Spinal cord (tissue), 10 donors: ENCODE measurements around the gene TOPORS. TPM values are rescaled to one million over a fixed set of nuclear protein-coding genes. Genes with fewer than 3 reads are reported as not detected.

Source experiments
- DNase-seq, 6 donors: peaks; one replicate each; pipeline versions ENCODE4 v3.0.0 to v3.0.0-alpha.2; 2013 to 2015; ENCODE audit warnings: low spot score in 6 of 6, low read depth in 4 of 6
- H3K27ac ChIP-seq: one replicate; pipeline ENCODE4 v1.5.1; 2013; ENCODE audit warnings: low read depth, low read length, control low read depth
- H3K27me3 ChIP-seq: one replicate; pipeline ENCODE4 v1.6.1; 2013; ENCODE audit warnings: low read length; ENCODE audit not compliant: control insufficient read depth, insufficient read depth
- H3K36me3 ChIP-seq: one replicate; pipeline ENCODE4 v1.6.1; 2013; ENCODE audit warnings: low read length; ENCODE audit not compliant: control insufficient read depth, insufficient read depth
- H3K4me1 ChIP-seq: one replicate; pipeline ENCODE4 v1.6.1; 2013; ENCODE audit warnings: low read length; ENCODE audit not compliant: control insufficient read depth, insufficient read depth
- H3K4me3 ChIP-seq: one replicate; pipeline ENCODE4 v1.5.1; 2013; ENCODE audit warnings: low read depth, low read length, control low read depth
- H3K9me3 ChIP-seq: one replicate; pipeline ENCODE4 v1.6.1; 2013; ENCODE audit warnings: low read length; ENCODE audit not compliant: control insufficient read depth, insufficient read depth
- WGBS: methylation state at CpG from one replicate; pipeline ENCODE4 v1.1.5; 2013; ENCODE audit warnings: missing lambda C conversion rate; ENCODE audit not compliant: insufficient coverage; 5-methylcytosine and 5-hydroxymethylcytosine counted together
- polyA plus RNA-seq, 2 donors: library from polyadenylated mRNA; unstranded; fragments of 120-200 nt; gene quantifications; one replicate each; pipeline ENCODE4 v1.2.1, GENCODE V29; 2013; ENCODE audit not compliant: insufficient read length in 2 of 2
- total RNA-seq, 2 donors: library from RNA; depleted of rRNA in 1 of 2; stranded (reverse); fragments of 120-200 nt in 1 of 2; fragments of >200 nt in 1 of 2; gene quantifications; one replicate each; pipeline versions ENCODE4 v1.2.3 to v1.2.4, GENCODE V29; 2013 to 2014
- donor health status: healthy.

The TOPORS gene
- total and polyA plus RNA-seq, 4 donors = 17.1 to 42.3 (median 26.6) TPM

GRCh38 chr9:32523910-32524309 lies 28.5 kb downstream of the TOPORS start:
- H3K4me1 ChIP-seq = peaks cover 9% of the 10 kb centered on the region
- no peaks in the 10 kb centered on the region for H3K9me3 ChIP-seq
- no CpG with 5 or more reads among the region's 1 CpG for WGBS
- H3K27me3 ChIP-seq = no peaks in the 10 kb centered on the region
- H3K27ac ChIP-seq = no peak overlapping the region
- no peaks in the 10 kb centered on the region for H3K36me3 ChIP-seq
- H3K4me3 ChIP-seq = no peak overlapping the region
- no peak for DNase-seq

- Histone ChIP-seq H3K27me3 (no peaks in the 10 kb centered on the region), H3K4me1 (no peaks in the 10 kb centered on the region), H3K4me3 (no peak overlapping the region), H3K27ac (no peak overlapping the region), H3K36me3 (no peaks in the 10 kb centered on the region), H3K9me3 (peaks cover 6% of the 10 kb centered on the region)
- DNase-seq = no peak
- WGBS = no CpG with 5 or more reads among the region's 1 CpG
These were observed 34.1 kb downstream of the TOPORS start for GRCh38 chr9:32518276-32518675.

GRCh38 chr9:32516241-32516640 lies 36.1 kb downstream of the TOPORS start:
- DNase-seq = no peak
- H3K36me3 ChIP-seq = no peaks in the 10 kb centered on the region
- H3K27ac ChIP-seq = no peak overlapping the region
- H3K9me3 ChIP-seq = peaks cover 6% of the 10 kb centered on the region
- no peaks in the 10 kb centered on the region for H3K27me3 ChIP-seq
- H3K4me3 ChIP-seq = no peak overlapping the region
- H3K4me1 ChIP-seq = no peaks in the 10 kb centered on the region

GRCh38 chr9:32508728-32509127 lies 43.7 kb downstream of the TOPORS start:
- no peak for DNase-seq
- Histone ChIP-seq H3K9me3 (no peaks in the 10 kb centered on the region), H3K27ac (no peak overlapping the region), H3K4me1 (no peaks in the 10 kb centered on the region), H3K27me3 (no peaks in the 10 kb centered on the region), H3K4me3 (no peak overlapping the region), H3K36me3 (no peaks in the 10 kb centered on the region)
- WGBS = no CpG with 5 or more reads among the region's 1 CpG

GRCh38 chr9:32503008-32503407 lies 49.4 kb downstream of the TOPORS start:
- Histone ChIP-seq H3K4me3 (no peak overlapping the region), H3K27me3 (no peaks in the 10 kb centered on the region), H3K9me3 (no peaks in the 10 kb centered on the region), H3K27ac (no peak overlapping the region), H3K4me1 (no peaks in the 10 kb centered on the region), H3K36me3 (no peaks in the 10 kb centered on the region)
- WGBS = 37% methylated on average over 3 of the region's 3 CpGs
- no peak for DNase-seq

- Histone ChIP-seq H3K27ac (no peak overlapping the region), H3K4me1 (no peaks in the 10 kb centered on the region), H3K4me3 (no peak overlapping the region), H3K36me3 (no peaks in the 10 kb centered on the region), H3K9me3 (no peaks in the 10 kb centered on the region), H3K27me3 (no peaks in the 10 kb centered on the region)
- DNase-seq = no peak
- WGBS = 70% methylated on average over 2 of the region's 4 CpGs
These were observed 49.9 kb downstream of the TOPORS start for GRCh38 chr9:32502464-32502863.

- Histone ChIP-seq H3K9me3 (no peaks in the 10 kb centered on the region), H3K27ac (no peak overlapping the region), H3K27me3 (no peaks in the 10 kb centered on the region), H3K36me3 (no peaks in the 10 kb centered on the region), H3K4me1 (no peaks in the 10 kb centered on the region), H3K4me3 (no peak overlapping the region)
- no peak for DNase-seq
- no CpG with 5 or more reads among the region's 1 CpG for WGBS
These were observed 50.5 kb downstream of the TOPORS start for GRCh38 chr9:32501868-32502267.

GRCh38 chr9:32500768-32501167 lies 51.6 kb downstream of the TOPORS start:
- 100% methylated on average over 1 of the region's 2 CpGs for WGBS
- Histone ChIP-seq H3K4me3 (no peak overlapping the region), H3K27ac (no peak overlapping the region), H3K4me1 (no peaks in the 10 kb centered on the region), H3K9me3 (no peaks in the 10 kb centered on the region), H3K27me3 (no peaks in the 10 kb centered on the region), H3K36me3 (no peaks in the 10 kb centered on the region)
- DNase-seq = no peak

- no peaks in the 10 kb centered on the region for H3K9me3 ChIP-seq
- no peak overlapping the region for H3K4me3 ChIP-seq
- no peak overlapping the region for H3K27ac ChIP-seq
- no peak for DNase-seq
- no peaks in the 10 kb centered on the region for H3K36me3 ChIP-seq
- no peaks in the 10 kb centered on the region for H3K4me1 ChIP-seq
- H3K27me3 ChIP-seq = no peaks in the 10 kb centered on the region
These were observed 54.5 kb downstream of the TOPORS start for GRCh38 chr9:32497921-32498320.

GRCh38 chr9:32490601-32491000 lies 61.8 kb downstream of the TOPORS start:
- H3K4me1 ChIP-seq = no peaks in the 10 kb centered on the region
- H3K9me3 ChIP-seq = no peaks in the 10 kb centered on the region
- H3K36me3 ChIP-seq = peaks cover 1% of the 10 kb centered on the region
- H3K27me3 ChIP-seq = no peaks in the 10 kb centered on the region
- DNase-seq = no peak
- no peak overlapping the region for H3K27ac ChIP-seq
- WGBS = no CpG with 5 or more reads among the region's 3 CpGs
- H3K4me3 ChIP-seq = no peak overlapping the region
